ENCODE measurements around the gene ZNF653. TPM values are rescaled to one million over a fixed set of nuclear protein-coding genes. Genes with fewer than 3 reads are reported as not detected.

Gene ZNF653
- total RNA-seq, 1 experiment from 2014 or later = 10.3 TPM

DNA sequence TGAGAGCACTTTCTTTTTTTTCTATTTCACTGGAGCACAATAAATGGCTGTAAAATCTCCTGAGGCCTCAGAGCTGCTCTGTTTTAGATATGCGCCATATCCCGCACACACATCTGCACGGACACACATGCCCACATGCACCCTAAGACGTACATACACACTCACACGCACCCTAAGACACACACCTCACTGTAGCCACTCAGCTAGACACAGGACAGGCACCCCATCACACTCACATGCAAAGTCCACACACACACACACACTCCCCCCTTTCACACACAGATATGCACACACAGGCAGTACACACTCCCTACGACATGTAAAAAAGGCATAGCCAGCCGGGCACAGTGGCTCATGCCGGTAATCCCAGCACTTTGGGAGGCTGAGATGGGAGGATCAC is 44.6 kb upstream of the ZNF653 start (continued):
- TF ChIP-seq, protein P1, sequence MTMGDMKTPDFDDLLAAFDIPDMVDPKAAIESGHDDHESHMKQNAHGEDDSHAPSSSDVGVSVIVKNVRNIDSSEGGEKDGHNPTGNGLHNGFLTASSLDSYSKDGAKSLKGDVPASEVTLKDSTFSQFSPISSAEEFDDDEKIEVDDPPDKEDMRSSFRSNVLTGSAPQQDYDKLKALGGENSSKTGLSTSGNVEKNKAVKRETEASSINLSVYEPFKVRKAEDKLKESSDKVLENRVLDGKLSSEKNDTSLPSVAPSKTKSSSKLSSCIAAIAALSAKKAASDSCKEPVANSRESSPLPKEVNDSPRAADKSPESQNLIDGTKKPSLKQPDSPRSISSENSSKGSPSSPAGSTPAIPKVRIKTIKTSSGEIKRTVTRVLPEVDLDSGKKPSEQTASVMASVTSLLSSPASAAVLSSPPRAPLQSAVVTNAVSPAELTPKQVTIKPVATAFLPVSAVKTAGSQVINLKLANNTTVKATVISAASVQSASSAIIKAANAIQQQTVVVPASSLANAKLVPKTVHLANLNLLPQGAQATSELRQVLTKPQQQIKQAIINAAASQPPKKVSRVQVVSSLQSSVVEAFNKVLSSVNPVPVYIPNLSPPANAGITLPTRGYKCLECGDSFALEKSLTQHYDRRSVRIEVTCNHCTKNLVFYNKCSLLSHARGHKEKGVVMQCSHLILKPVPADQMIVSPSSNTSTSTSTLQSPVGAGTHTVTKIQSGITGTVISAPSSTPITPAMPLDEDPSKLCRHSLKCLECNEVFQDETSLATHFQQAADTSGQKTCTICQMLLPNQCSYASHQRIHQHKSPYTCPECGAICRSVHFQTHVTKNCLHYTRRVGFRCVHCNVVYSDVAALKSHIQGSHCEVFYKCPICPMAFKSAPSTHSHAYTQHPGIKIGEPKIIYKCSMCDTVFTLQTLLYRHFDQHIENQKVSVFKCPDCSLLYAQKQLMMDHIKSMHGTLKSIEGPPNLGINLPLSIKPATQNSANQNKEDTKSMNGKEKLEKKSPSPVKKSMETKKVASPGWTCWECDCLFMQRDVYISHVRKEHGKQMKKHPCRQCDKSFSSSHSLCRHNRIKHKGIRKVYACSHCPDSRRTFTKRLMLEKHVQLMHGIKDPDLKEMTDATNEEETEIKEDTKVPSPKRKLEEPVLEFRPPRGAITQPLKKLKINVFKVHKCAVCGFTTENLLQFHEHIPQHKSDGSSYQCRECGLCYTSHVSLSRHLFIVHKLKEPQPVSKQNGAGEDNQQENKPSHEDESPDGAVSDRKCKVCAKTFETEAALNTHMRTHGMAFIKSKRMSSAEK (CRISPR knock-in tag; IDR thresholded peaks at IDR 0.05; ENCODE audit: borderline replicate concordance) = no peak
- TF ChIP-seq, protein P2, sequence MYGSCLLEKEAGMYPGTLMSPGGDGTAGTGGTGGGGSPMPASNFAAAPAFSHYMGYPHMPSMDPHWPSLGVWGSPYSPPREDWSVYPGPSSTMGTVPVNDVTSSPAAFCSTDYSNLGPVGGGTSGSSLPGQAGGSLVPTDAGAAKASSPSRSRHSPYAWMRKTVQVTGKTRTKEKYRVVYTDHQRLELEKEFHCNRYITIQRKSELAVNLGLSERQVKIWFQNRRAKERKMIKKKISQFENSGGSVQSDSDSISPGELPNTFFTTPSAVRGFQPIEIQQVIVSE (CRISPR knock-in tag; IDR thresholded peaks at IDR 0.05; ENCODE audit: borderline replicate concordance) = no peak
- no peak for TF ChIP-seq ESRRA (CRISPR knock-in tag; IDR thresholded peaks at IDR 0.05; ENCODE audit: borderline replicate concordance)
- TF ChIP-seq ELF4 (CRISPR knock-in tag; IDR thresholded peaks at IDR 0.05; ENCODE audit: low read depth) = no peak
- TF ChIP-seq EMX1 (CRISPR knock-in tag; IDR thresholded peaks at IDR 0.05) = no peak
- TF ChIP-seq ERG (CRISPR knock-in tag; IDR thresholded peaks at IDR 0.05) = no peak
- TF ChIP-seq AR (CRISPR knock-in tag; IDR thresholded peaks at IDR 0.05) = no peak

DNA sequence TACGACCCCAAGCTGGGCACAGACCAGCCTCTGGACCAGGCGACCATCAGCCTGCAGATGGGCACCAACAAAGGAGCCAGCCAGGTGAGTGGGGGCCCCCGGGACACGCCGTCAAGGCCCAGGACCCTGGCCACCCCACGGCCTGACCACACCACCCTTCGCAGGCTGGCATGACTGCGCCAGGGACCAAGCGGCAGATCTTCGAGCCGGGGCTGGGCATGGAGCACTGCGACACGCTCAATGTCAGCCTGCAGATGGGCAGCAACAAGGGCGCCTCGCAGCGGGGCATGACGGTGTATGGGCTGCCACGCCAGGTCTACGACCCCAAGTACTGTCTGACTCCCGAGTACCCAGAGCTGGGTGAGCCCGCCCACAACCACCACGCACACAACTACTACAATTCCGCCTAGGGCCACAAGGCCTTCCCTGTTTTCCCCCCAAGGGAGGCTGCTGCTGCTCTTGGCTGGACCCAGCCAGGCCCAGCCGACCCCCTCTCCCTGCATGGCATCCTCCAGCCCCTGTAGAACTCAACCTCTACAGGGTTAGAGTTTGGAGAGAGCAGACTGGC is 43.8 kb upstream of the ZNF653 start:
- no peak overlapping the region for H3K27ac Mint-ChIP-seq
- no peaks in the 10 kb centered on the region for H3K27me3 Mint-ChIP-seq (ENCODE audit: low read depth)
- H3K4me3 Mint-ChIP-seq = no peak overlapping the region
- CTCF ChIA-PET = interaction anchor here (1.3 kb wide), 1 partner anchor 13 kb away, joined by 3 read pairs; no protein-coding TSS in a partner anchor
- H3K36me3 Mint-ChIP-seq = peaks cover 9% of the 10 kb centered on the region
- POLR2A ChIA-PET = no interaction called here
- ATAC-seq (peak; percentile 10; the same call in 1 of the 2 replicates), DNase-seq (ENCODE audit: low spot score) (no peak)
- H3K4me1 Mint-ChIP-seq = no peaks in the 10 kb centered on the region
- H3K9me3 Mint-ChIP-seq = no peaks in the 10 kb centered on the region
- TF ChIP-seq HMGA2 (CRISPR knock-in tag; IDR thresholded peaks at IDR 0.05) (no peak), FOXP1 (CRISPR knock-in tag; IDR thresholded peaks at IDR 0.05; ENCODE audit: borderline replicate concordance) (no peak), KAT7 (CRISPR knock-in tag; IDR thresholded peaks at IDR 0.05; ENCODE audit: borderline replicate concordance) (no peak), ZNF263 (CRISPR knock-in tag; IDR thresholded peaks at IDR 0.05; ENCODE audit: low read depth) (no peak), OVOL2 (CRISPR knock-in tag; IDR thresholded peaks at IDR 0.05; ENCODE audit: borderline replicate concordance) (no peak), CREM (CRISPR knock-in tag; IDR thresholded peaks at IDR 0.05) (no peak), MXD4 (CRISPR knock-in tag; IDR thresholded peaks at IDR 0.05; ENCODE audit: borderline replicate concordance) (no peak), ZNF396 (CRISPR knock-in tag; IDR thresholded peaks at IDR 0.05; ENCODE audit: borderline replicate concordance) (no peak)
- TF ChIP-seq, protein P3, sequence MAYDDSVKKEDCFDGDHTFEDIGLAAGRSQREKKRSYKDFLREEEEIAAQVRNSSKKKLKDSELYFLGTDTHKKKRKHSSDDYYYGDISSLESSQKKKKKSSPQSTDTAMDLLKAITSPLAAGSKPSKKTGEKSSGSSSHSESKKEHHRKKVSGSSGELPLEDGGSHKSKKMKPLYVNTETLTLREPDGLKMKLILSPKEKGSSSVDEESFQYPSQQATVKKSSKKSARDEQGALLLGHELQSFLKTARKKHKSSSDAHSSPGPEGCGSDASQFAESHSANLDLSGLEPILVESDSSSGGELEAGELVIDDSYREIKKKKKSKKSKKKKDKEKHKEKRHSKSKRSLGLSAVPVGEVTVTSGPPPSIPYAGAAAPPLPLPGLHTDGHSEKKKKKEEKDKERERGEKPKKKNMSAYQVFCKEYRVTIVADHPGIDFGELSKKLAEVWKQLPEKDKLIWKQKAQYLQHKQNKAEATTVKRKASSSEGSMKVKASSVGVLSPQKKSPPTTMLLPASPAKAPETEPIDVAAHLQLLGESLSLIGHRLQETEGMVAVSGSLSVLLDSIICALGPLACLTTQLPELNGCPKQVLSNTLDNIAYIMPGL (CRISPR knock-in tag; IDR thresholded peaks at IDR 0.05) = no peak
- TF ChIP-seq, protein P4, sequence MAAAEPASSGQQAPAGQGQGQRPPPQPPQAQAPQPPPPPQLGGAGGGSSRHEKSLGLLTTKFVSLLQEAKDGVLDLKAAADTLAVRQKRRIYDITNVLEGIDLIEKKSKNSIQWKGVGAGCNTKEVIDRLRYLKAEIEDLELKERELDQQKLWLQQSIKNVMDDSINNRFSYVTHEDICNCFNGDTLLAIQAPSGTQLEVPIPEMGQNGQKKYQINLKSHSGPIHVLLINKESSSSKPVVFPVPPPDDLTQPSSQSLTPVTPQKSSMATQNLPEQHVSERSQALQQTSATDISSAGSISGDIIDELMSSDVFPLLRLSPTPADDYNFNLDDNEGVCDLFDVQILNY (CRISPR knock-in tag; IDR thresholded peaks at IDR 0.05) = no peak
- TF ChIP-seq, protein P5, sequence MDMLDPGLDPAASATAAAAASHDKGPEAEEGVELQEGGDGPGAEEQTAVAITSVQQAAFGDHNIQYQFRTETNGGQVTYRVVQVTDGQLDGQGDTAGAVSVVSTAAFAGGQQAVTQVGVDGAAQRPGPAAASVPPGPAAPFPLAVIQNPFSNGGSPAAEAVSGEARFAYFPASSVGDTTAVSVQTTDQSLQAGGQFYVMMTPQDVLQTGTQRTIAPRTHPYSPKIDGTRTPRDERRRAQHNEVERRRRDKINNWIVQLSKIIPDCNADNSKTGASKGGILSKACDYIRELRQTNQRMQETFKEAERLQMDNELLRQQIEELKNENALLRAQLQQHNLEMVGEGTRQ (CRISPR knock-in tag; IDR thresholded peaks at IDR 0.05) = no peak
- TF ChIP-seq, protein P6, sequence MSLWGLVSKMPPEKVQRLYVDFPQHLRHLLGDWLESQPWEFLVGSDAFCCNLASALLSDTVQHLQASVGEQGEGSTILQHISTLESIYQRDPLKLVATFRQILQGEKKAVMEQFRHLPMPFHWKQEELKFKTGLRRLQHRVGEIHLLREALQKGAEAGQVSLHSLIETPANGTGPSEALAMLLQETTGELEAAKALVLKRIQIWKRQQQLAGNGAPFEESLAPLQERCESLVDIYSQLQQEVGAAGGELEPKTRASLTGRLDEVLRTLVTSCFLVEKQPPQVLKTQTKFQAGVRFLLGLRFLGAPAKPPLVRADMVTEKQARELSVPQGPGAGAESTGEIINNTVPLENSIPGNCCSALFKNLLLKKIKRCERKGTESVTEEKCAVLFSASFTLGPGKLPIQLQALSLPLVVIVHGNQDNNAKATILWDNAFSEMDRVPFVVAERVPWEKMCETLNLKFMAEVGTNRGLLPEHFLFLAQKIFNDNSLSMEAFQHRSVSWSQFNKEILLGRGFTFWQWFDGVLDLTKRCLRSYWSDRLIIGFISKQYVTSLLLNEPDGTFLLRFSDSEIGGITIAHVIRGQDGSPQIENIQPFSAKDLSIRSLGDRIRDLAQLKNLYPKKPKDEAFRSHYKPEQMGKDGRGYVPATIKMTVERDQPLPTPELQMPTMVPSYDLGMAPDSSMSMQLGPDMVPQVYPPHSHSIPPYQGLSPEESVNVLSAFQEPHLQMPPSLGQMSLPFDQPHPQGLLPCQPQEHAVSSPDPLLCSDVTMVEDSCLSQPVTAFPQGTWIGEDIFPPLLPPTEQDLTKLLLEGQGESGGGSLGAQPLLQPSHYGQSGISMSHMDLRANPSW (CRISPR knock-in tag; conservative IDR thresholded peaks at IDR 0.05; ENCODE audit: low read depth) = no peak
